GM12878 (cell line): ENCODE measurements around the gene MAP4K4.

Experiments used
- CBFB ChIP-seq: IDR thresholded peaks from 2 replicates; pipeline ENCODE4 v1.6.1; 2016; ENCODE audit warnings: antibody characterized with exemption, low read depth
- CTCF ChIP-seq, 3 experiments: IDR thresholded peaks in 2 of 3; conservative IDR thresholded peaks in 1 of 3; 2 replicates each; pipeline ENCODE4 v1.5.1; 2011; ENCODE audit warnings: low read depth in 3 of 3, low read length in 3 of 3, mild to moderate bottlenecking in 3 of 3, control low read depth in 2 of 3, moderate library complexity in 2 of 3, inconsistent platforms in 1 of 3, mixed read lengths in 1 of 3; ENCODE audit not compliant: control insufficient read depth in 2 of 3, insufficient read depth in 1 of 3; ENCODE audit errors: extremely low read depth in 1 of 3
- GABPA ChIP-seq: IDR thresholded peaks from 2 replicates; pipeline ENCODE4 v1.6.1; 2014; ENCODE audit warnings: antibody characterized with exemption, low read depth, mild to moderate bottlenecking, inconsistent platforms
- GATAD2B ChIP-seq: fragments of 450-650 bp; conservative IDR thresholded peaks from 2 replicates; pipeline ENCODE4 v1.6.1; 2017; ENCODE audit warnings: low read depth, mild to moderate bottlenecking, moderate library complexity
- MAX ChIP-seq: IDR thresholded peaks from 2 replicates; pipeline ENCODE4 v1.6.1; 2012; ENCODE audit warnings: low read depth, low read length, improper control_type of control experiment
- POLR2A ChIP-seq: IDR thresholded peaks from 2 replicates; pipeline ENCODE4 v1.6.1; 2011; ENCODE audit warnings: low read depth, mild to moderate bottlenecking, low read length
- POLR2AphosphoS5 ChIP-seq: IDR thresholded peaks from 2 replicates; pipeline ENCODE4 v1.6.1; 2011; ENCODE audit warnings: mild to moderate bottlenecking, low read length, inconsistent platforms
- SMAD1 ChIP-seq: fragments of 450-650 bp; IDR thresholded peaks from 2 replicates; pipeline ENCODE4 v1.6.1; 2018; ENCODE audit warnings: mild to moderate bottlenecking, low read depth; ENCODE audit not compliant: partially characterized antibody
- SMC3 ChIP-seq: IDR thresholded peaks from 2 replicates; pipeline ENCODE4 v1.6.1; 2011; ENCODE audit warnings: low read length, improper control_type of control experiment, borderline replicate concordance
- TCF7 ChIP-seq: IDR thresholded peaks from 2 replicates; pipeline ENCODE4 v1.6.1; 2014; ENCODE audit warnings: antibody characterized with exemption, borderline replicate concordance
- ZBTB11 ChIP-seq: fragments of 450-650 bp; formaldehyde crosslinking; IDR thresholded peaks from 2 replicates; pipeline ENCODE4 v1.5.0; 2022; ENCODE audit warnings: mild to moderate bottlenecking, missing genetic modification characterization

DNA sequence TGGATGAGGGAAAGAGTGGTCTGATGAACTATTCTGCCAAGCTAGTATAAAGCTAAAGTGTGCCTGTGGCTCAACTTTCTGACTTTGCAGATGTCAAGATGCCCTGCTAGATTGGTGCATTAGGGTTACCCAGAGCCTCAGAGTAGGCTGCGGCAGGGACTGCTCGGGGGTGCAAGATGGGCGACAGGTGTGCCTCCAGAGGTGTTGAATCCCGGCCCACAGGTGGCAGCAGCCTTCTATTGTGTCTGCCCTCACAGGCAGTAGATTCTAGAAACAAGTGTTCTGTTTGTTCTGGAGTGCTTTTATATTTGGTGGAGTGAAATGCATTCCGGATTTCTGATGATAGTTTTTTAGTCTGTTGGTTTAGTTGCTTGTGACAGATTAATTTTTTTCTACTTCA lies 162.7 kb downstream of the MAP4K4 start:
- TF ChIP-seq CBFB (no peak), CTCF (IDR thresholded peaks at IDR 0.05 in 2 of 3, conservative IDR thresholded peaks at IDR 0.05 in 1 of 3; ENCODE audit: control insufficient read depth in 2 of 3, extremely low read depth in 1 of 3, insufficient read depth in 1 of 3, low read depth in 3 of 3, low read length in 3 of 3) (no peak; a peak in 1 of 6 replicates), ZBTB11 (CRISPR knock-in tag) (no peak), SMAD1 (no peak), SMC3 (no peak), TCF7 (no peak), POLR2A (no peak), MAX (no peak), GABPA (no peak), POLR2AphosphoS5 (no peak), GATAD2B (no peak)
